Mucosa of stomach (tissue), 1 donor: ENCODE results near the gene TUBA8.
"Not testable (repeated sequence)": the region's sequence is repeated elsewhere in the genome, so short reads cannot be mapped to it uniquely, and the experiment has no call there.

Experiments used
- H3K27me3 ChIP-seq: one replicate; pipeline ENCODE4 v1.7.0; 2013; ENCODE audit warnings: mild to moderate bottlenecking, low read length; ENCODE audit not compliant: control insufficient read depth, insufficient read depth
- H3K36me3 ChIP-seq: one replicate; pipeline ENCODE4 v1.7.0; 2013; ENCODE audit warnings: low read length; ENCODE audit not compliant: control insufficient read depth, insufficient read depth
- H3K4me1 ChIP-seq: one replicate; pipeline ENCODE4 v1.7.0; 2013; ENCODE audit warnings: mild to moderate bottlenecking, low read length; ENCODE audit not compliant: control insufficient read depth, insufficient read depth
- H3K4me3 ChIP-seq: one replicate; pipeline ENCODE4 v1.7.0; 2013; ENCODE audit warnings: low read length
- H3K9ac ChIP-seq: one replicate; pipeline ENCODE4 v1.7.0; 2013; ENCODE audit warnings: mild to moderate bottlenecking, low read length, moderate library complexity
- H3K9me3 ChIP-seq: one replicate; pipeline ENCODE4 v1.7.0; 2013; ENCODE audit warnings: mild to moderate bottlenecking, low read length, moderate library complexity; ENCODE audit not compliant: control insufficient read depth
- donor health status: Pancreatic carcinoma.

The TUBA8 gene

DNA sequence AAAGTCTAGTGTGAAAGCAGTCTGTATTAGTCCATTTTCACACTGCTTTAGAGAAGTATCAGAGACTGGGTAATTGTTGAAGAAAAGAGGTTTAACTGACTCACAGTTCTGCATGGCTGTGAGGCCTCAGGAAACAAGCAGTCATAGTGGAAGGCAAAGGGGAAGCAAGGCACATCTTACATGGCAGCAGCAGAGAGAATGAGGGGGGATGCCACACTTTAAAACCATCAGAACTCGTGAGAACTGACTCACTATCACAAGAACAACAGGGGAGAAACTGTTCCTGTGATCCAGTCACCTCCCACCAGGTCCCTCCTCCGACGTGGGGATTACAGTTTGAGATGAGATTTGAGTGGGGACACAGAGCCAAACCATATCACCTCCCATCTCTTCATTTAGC, 13.8 kb upstream of the TUBA8 start:
- Histone ChIP-seq H3K27me3 (no peaks in the 10 kb centered on the region), H3K36me3 (no peaks in the 10 kb centered on the region), H3K4me1 (peaks cover 6% of the 10 kb centered on the region), H3K9ac (no peak overlapping the region), H3K9me3 (no peaks in the 10 kb centered on the region), H3K4me3 (no peak overlapping the region)

DNA sequence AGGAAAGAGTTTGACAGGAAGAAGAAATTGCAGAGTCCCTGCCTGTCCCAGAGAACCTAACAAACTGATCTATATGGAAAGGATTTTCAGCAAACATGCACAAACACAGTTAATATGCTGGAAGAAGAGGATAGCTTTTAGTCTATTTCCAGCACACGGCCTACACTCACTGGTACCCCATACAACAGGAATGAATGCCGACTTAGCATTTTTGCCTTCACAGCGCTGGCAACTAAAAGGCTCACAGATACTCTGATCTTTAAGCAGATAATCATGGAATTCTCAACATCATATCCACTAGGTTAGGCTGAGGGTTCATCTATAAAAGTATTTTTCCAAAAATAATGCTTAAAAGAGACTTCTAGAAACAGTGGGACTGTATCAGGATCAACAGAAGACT, 9.8 kb upstream of the TUBA8 start:
- H3K4me1 ChIP-seq: no peaks in the 10 kb centered on the region
- H3K9me3 ChIP-seq: no peaks in the 10 kb centered on the region
- H3K27me3 ChIP-seq: no peaks in the 10 kb centered on the region
- no peak overlapping the region for H3K4me3 ChIP-seq
- H3K36me3 ChIP-seq: no peaks in the 10 kb centered on the region
- H3K9ac ChIP-seq: no peak overlapping the region

DNA sequence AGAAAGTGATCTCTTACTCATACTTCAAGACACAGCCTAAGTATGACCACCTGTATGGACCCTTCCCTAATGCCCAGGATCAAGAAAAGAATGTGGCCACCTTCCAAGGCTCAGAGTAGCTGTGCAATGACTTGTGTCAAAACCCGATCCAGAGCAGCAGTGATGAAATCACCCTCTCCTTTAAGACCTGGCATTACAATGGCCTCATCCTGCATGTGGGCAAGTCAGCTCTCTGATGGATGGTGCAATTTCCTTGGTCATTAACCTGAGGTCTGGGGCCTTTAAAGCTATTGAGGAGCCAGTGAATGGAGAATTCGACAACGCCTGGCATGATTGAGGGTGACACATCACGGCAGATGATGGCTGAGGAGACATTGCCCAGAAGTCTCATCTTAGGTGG, 9.1 kb upstream of the TUBA8 start:
- Histone ChIP-seq H3K4me3 (no peak overlapping the region), H3K27me3 (no peaks in the 10 kb centered on the region), H3K4me1 (no peaks in the 10 kb centered on the region), H3K9ac (no peak overlapping the region), H3K36me3 (no peaks in the 10 kb centered on the region), H3K9me3 (no peaks in the 10 kb centered on the region)

DNA sequence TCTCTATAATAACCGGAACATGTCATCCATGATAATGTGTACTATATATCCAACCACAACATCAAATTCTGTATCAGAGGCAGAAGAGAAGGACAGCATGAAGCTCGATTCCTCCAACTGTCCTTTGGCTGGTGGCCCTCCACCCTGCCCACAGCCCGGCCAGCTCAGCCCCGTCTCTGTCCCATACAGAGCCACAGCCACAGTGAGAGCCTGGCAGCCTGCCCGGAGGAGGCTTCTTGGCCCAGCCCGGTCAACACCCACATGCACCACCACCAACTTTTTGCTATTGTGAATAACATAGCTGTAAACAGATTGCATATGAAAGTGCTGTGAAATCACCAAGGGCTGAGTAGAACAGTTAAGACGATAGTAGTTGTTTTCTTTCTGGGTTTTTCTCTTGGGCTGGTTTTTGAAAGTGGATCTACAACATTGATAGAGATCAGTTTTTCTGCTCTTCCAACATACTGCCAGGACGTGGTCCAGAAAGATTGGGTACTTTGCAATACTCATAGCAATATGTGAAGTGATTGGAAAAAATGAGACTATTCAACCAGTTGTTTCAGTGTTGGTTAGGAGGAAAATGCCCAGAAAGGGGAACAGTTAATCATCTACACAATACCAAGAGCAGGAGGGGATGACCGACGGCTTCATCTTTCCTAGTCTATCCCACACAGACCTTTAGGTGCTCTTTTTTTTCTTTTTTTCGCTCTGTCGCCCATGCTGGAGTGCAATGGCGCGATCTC, 6.9 kb upstream of the TUBA8 start:
- Histone ChIP-seq H3K36me3 (no peaks in the 10 kb centered on the region), H3K4me3 (no peak overlapping the region), H3K27me3 (no peaks in the 10 kb centered on the region), H3K9ac (no peak overlapping the region), H3K4me1 (no peaks in the 10 kb centered on the region), H3K9me3 (no peaks in the 10 kb centered on the region)

DNA sequence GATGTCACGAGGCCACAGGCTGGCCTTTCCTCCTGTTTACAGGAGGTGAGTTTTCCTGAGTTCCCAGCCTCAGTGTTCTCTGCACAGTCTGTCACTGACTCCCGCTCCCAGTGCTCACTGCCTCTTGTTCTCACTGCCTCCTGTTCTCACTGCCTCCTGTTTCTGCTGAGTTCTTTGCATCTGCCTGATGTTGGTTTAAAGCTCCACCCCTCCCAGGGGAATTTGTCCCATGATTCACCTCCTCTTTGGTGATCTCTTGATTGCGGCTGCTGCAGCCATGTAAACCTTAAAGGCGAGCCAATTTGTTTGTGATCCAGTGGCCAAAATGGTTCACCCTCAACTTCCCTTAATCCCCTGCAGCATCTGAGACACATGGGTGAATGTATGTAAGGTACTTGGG, 6.0 kb upstream of the TUBA8 start:
- H3K9ac ChIP-seq: no peak overlapping the region
- H3K4me3 ChIP-seq: no peak overlapping the region

DNA sequence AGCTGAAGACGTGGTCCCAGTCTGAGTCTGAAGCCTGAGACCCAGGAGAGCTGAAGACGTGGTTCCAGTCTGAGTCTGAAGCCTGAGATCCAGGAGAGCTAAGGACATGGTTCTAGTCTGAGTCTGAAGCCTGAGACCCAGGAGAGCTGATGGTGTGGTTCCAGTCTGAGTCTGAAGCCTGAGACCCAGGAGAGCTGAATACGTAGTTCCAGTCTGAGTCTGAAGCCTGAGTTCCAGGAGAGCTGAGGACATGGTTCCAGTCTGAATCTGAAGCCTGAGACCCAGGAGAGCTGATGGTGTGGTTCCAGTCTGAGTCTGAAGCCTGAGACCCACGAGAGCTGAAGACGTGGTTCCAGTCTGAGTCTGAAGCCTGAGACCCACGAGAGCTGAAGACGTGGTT, 4.6 kb upstream of the TUBA8 start:
- H3K4me3 ChIP-seq, H3K9ac ChIP-seq, H3K4me1 ChIP-seq, H3K9me3 ChIP-seq, H3K36me3 ChIP-seq: not testable (repeated sequence)
- H3K27me3 ChIP-seq: peaks cover 10% of the 10 kb centered on the region

More for the DNA sequence above, 6.0 kb upstream of the TUBA8 start:
- no peaks in the 10 kb centered on the region for H3K4me1 ChIP-seq
- H3K36me3 ChIP-seq: no peaks in the 10 kb centered on the region
- no peaks in the 10 kb centered on the region for H3K27me3 ChIP-seq
- H3K9me3 ChIP-seq: no peaks in the 10 kb centered on the region

DNA sequence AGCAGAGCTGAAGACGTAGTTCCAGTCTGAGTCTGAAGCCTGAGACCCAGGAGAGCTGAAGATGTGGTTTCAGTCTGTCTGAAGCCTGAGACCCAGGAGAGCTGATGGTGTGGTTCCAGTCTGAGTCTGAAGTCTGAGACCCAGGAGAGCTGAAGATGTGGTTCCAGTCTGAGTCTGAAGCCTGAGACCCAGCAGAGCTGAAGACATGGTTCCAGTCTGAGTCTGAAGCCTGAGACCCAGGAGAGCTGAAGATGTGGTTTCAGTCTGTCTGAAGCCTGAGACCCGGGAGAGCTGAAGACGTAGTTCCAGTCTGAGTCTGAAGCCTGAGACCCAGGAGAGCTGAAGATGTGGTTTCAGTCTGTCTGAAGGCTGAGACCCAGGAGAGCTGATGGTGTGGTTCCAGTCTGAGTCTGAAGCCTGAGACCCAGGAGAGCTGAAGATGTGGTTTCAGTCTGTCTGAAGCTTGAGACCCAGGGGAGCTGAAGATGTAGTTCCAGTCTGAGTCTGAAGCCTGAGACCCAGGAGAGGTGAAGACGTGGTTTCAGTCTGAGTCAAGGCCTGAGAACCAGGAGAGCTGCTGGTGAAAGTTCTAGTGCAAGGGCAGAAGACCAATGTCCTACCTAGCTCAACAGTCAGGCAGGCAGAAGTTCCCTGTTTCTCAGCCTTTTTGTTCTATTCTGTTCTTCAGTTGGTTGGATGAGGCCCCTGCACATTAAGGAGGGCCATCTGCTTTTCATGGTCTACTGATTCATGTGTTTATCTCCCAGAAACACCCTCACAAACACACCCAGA, 3.9 kb upstream of the TUBA8 start:
- peaks cover 18% of the 10 kb centered on the region for H3K27me3 ChIP-seq
- not testable (repeated sequence) for H3K9me3 ChIP-seq, H3K9ac ChIP-seq, H3K36me3 ChIP-seq, H3K4me3 ChIP-seq
- peaks cover 14% of the 10 kb centered on the region for H3K4me1 ChIP-seq

DNA sequence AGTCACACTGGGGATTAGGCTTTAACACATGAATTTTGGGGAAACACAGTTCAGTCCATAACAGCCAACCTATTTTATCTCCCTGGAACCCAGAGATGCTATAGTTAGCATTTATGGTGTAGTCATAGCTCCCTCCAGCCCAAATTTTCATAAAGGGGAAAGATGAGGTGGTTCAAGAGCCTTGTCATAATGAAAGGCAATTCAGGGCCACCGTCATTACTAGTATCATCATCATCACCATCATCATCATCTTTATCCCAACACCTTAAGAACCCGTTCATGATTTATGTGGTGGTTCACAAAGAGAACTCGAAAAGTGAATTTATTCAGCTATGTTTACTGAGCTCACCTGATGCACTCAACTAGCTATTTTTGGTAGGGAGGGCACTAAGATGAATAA, 2.4 kb upstream of the TUBA8 start:
- no peaks in the 10 kb centered on the region for H3K9me3 ChIP-seq
- no peaks in the 10 kb centered on the region for H3K36me3 ChIP-seq
- peaks cover 14% of the 10 kb centered on the region for H3K4me1 ChIP-seq
- no peak overlapping the region for H3K9ac ChIP-seq
- peaks cover 21% of the 10 kb centered on the region for H3K27me3 ChIP-seq
- H3K4me3 ChIP-seq: no peak overlapping the region

DNA sequence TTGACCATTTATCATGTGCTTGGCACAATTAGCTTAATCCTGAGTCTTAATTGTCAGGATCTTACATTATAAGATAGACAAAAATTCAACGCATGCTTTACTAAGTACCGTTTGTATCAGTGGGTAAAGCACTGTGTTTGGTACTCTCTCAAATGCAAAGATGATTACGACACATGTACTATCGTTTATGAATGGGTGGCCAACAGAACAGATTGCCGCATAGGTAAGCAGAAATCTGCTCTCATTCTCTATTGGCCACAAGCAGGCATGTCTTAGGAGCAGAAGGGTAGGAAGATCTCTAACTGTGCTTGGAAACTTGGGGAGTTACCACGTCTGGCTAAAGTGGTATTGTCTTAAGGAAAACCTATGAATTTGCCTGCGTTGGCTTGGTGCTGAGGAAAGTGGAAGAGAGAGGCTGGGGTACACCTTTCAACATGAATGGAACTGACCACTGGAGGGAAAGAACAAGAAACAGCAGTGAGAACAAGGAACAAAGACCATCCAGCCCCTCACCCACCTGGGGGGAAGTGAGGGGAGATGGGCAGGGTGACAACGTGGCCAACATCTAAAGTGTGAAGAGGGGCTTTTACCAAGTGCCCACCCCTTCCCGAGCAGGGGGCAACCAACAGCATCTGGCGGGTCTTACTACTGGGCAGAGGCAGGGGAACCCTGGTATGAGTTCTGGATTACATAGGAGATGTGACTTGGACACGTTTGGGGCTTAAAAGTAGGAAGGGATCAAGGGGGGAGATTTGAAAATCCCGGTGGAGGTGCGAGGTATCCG, 1.0 kb upstream of the TUBA8 start:
- H3K9ac ChIP-seq: no peak overlapping the region
- H3K36me3 ChIP-seq: no peaks in the 10 kb centered on the region
- no peak overlapping the region for H3K4me3 ChIP-seq

DNA sequence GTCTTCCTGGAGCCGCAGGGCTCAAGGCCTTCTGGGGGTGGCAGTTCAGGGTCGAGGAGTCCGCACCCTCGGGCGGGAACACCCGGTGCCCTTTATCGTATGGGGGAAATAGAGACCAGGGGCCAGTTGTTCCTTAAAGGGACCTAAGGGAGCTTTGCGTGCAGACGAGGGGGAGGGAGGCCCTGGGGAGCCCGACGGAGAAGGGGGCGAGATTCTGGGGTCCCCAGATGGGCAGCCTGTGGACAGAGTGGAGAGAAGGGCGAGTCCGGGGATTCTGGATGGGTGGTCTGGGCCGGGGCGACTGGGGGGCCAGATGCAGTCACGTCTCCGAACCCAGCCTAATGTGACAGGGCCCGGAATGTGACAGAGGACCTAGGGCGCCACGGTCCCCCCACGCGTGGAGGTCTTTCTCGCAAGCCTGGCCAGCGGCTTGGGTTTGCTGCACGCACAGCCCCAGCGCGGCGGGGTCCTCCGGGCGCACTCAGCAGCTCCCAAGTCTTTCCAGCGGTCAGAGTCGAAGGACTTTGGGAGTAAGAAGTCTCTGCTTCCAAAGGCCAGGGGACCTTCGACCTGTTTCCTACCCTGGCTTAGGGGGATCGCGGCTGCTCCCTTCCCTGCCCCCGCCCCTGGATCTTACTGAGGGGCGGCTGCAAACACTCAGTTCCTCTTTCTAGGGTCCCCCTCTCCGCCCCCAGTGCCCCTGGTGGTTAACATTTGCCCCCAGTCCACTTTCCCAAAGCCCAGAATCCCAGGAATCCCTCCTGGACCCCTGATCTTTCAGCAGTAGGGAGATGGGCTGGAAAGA, 547 bp downstream of the TUBA8 start:
- Histone ChIP-seq H3K36me3 (no peaks in the 10 kb centered on the region), H3K4me3 (no peak overlapping the region), H3K9ac (peak overlapping the region; percentile 36), H3K27me3 (peaks cover 21% of the 10 kb centered on the region), H3K9me3 (no peaks in the 10 kb centered on the region), H3K4me1 (peaks cover 14% of the 10 kb centered on the region)

More for the DNA sequence above, 1.0 kb upstream of the TUBA8 start:
- peaks cover 21% of the 10 kb centered on the region for H3K27me3 ChIP-seq
- peaks cover 14% of the 10 kb centered on the region for H3K4me1 ChIP-seq
- H3K9me3 ChIP-seq: no peaks in the 10 kb centered on the region

DNA sequence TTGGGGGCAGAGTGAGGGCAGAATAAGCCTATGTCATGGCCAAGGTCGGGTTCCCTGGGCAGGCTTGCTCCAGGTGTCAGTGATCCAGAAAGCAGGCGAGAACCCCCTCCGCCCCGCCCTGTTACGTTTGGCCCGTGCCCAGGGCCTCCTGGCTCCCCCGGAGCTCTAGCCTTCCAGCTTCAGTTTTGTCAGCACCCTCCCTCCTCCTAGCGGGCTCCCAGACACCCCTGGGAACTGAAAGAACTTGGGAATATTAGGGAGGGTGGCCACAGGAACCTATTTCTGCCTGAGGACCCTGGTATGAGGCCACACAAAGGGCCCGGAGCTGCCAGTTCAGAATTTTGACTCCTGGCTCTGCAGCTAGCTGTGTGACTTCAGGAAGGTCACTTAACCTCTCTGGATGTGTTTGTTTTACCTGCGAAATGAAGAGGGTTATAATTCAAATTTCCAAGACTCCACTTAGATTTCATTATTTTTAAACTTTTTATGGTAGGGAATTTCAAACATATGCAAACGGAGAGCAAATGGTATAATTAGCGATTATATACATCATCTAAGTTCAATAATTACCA, 1.2 kb downstream of the TUBA8 start:
- Histone ChIP-seq H3K9me3 (no peaks in the 10 kb centered on the region), H3K4me3 (no peak overlapping the region), H3K9ac (no peak overlapping the region), H3K4me1 (peaks cover 14% of the 10 kb centered on the region), H3K36me3 (no peaks in the 10 kb centered on the region), H3K27me3 (peaks cover 21% of the 10 kb centered on the region)
